NT2/D1 (cell line): ENCODE data around the gene ODC1.

Source experiments
- SUZ12 ChIP-seq: IDR thresholded peaks from 2 replicates; pipeline ENCODE4 v1.6.1; 2011; ENCODE audit not compliant: insufficient read length, insufficient read depth; ENCODE audit errors: extremely low read depth
- YY1 ChIP-seq: IDR thresholded peaks from 2 replicates; pipeline ENCODE4 v1.6.1; 2011; ENCODE audit not compliant: insufficient read length, insufficient read depth
- ZNF274 ChIP-seq: IDR thresholded peaks from 2 replicates; pipeline ENCODE4 v1.6.1; 2011; ENCODE audit warnings: mild to moderate bottlenecking, low read depth, low read length

DNA sequence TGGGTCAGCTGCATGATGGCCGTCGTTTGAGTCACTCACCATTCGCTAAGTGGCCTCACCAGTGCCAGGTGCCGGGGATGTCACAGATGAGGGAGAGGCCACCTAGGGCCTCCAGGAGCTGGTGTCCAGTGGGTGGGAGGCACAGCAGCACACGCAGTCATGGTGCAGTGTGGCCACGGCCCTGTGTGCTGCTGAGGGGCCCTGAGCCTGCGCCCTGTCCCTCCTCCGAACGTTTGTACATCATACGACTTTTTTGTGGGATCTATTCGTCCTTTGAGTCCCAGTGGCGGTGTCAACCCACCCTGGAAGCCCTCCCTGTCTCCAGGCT lies 30.1 kb upstream of the ODC1 start:
- TF ChIP-seq ZNF274, result no peak
- TF ChIP-seq YY1, result no peak
- TF ChIP-seq SUZ12, result no peak
